GM19025 (cell line): ENCODE data around the gene LRP10.

Experiments
- ATAC-seq: cut with Tn5 transposase; IDR thresholded peaks from one replicate; pipeline ENCODE4 v1.9.1; 2021; ENCODE audit warnings: mild to moderate bottlenecking, low read depth, moderate library complexity; ENCODE audit not compliant: unreplicated experiment

The LRP10 gene

DNA sequence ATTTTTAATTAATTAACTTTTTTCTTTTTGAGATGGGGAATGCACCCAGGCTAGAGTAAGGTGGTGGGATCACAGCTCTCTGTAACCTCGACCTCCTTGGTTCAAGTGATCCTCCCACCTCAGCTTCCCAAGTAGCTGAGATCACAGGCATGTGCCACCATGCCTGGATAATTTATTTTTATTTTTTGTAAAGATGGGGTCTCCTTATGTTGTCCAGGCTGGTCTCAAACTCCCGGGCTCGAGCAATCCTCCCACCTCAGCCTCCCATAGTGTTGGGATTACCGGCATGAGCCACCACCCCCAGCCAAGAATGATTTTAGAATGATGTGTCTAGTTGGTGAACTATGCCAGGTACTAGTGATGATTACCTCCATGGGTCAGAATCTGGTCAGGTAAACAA, 6.6 kb upstream of the LRP10 start:
- no peak for ATAC-seq

DNA sequence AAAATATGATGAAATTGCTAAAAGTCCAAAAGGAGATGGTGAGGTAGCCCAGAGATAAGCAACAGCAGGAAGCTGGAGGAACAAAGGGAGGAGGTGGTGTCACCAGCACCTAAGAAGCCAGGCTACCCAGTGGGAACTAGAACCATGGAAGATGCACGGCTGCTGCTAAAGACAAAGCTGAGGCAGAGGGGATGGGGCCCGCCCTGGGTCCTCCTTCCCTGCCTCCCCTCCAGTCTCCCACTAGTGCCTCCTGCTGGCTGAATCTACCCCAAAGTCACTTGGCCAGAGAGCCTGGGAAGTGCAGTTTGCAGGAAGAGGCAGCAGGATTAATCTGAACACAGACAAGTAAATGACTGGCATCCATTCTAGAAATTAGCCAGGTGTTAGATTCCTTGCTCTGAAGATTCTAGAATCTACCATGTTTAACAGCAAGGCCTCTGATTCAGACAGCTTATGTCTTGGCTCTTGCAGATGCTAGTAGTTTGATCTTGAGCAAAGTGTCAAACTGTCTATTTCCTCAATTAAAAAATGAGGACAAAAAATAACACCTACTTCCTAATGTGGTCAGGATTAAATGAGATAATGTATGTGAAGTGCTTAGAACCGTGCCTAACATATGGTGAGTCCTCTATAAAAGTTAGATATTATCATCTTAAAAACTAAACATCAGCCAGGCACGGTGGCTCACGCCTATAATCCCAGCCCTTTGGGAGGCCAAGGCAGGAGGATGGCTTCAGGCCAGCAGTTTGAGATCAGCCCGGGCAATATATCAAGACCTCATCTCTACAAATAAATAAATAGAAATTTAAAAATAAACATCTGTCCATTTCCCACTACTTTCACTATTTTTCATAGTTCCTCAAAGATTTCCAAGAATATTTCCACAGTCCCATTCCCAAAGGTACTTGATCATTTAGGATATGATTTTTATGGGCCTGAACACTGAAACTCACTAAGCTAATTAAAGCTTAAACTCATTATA, 5.8 kb upstream of the LRP10 start:
- ATAC-seq, result no peak

DNA sequence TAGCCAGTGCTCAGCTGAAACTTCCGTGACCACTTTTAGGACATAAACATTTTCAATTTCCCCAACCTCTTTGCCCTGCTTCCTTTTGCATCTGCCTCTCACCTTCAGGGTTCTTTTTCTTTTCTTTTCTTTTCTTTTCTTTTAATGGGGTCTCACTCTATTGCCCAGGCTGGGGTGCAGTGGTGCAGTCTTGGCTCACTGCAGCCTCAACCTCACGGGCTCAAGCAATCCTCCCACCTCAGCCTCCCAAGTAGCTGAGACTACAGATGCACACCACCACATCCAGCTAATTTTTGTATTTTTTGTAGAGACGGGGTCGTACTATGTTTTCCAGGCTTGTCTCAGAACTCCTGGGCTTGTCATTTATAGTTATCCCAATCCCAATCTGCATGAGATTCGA, 4.7 kb upstream of the LRP10 start:
- ATAC-seq, result no peak

- peak; percentile 27 for ATAC-seq
Observed at GRCh38 chr14:22870811-22871223, 723 bp upstream of the LRP10 start.

- peak; percentile 9 for ATAC-seq
Observed at GRCh38 chr14:22872033-22872832, 693 bp downstream of the LRP10 start.

- no peak for ATAC-seq
Observed at GRCh38 chr14:22872833-22873520, 1.4 kb downstream of the LRP10 start.

GRCh38 chr14:22875003-22875747, 3.6 kb downstream of the LRP10 start:
- no peak for ATAC-seq

- ATAC-seq, result no peak
Observed at GRCh38 chr14:22875748-22876319, 4.3 kb downstream of the LRP10 start.

GRCh38 chr14:22877000-22877501, 5.5 kb downstream of the LRP10 start:
- no peak for ATAC-seq

DNA sequence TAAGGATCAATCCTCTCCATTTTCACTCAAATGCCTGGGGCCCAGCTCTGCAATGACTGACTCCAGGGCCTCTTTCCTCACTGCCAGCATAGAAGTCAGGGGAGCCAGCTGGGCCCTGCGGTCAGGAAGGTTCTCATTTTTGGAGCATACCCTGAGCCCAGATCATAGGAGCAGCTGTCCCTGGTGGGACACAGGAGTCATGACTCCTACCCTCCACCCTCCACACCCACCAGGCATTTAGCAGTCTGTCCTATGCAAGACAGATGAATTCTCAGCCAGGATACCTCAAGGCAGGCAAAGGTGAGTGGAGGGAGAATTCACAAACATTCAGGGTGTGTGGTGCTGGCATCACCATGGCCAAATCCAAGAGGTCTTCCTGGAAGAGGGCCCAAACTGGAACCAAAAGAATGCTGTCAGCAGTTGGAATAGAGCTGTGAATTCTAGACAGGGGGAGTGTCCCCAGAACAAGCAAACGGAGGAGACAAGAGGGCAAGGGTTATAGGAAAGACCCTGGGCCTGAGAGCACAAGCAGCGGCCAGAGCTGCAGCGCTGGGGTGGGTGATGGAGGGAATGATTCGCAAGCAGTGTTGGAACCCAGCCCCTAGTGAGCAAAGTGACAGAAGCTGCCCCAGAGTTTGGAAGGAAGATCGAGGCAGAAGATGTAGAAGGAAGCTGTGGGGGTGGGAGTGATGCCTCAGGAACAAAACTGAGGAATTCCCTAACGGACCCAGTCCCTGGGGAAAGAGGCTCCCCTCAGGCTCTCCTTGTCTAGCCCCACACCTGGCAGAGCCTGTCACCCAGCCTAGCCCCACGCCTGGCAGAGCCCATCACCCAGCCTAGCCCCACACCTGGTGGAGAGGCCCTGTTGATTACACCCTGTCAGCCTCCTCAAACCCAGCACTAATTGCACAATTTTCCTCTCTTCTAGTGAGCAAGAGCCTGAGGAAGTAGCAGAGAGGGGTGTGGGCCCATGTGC, 7.0 kb downstream of the LRP10 start:
- ATAC-seq, result no peak

DNA sequence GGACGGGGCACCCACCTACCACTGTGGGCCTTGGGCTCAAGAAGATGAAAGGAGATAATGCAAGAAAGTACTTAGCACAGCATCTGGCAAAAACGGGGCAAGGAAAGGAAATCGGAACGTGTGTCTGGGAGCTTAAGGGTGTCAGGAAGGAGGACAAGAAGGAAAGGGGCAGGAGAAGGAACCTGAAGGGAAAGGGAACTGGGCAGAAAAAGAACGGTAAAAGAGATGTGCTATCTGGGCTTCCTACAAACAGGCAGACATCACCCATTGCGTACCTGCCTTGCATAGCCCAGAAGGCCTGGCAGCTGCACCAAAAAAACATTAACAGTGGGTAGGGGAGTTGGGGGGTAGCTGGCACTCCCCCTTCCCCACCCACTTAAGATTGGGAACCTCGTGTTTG, 10.5 kb downstream of the LRP10 start:
- no peak for ATAC-seq

DNA sequence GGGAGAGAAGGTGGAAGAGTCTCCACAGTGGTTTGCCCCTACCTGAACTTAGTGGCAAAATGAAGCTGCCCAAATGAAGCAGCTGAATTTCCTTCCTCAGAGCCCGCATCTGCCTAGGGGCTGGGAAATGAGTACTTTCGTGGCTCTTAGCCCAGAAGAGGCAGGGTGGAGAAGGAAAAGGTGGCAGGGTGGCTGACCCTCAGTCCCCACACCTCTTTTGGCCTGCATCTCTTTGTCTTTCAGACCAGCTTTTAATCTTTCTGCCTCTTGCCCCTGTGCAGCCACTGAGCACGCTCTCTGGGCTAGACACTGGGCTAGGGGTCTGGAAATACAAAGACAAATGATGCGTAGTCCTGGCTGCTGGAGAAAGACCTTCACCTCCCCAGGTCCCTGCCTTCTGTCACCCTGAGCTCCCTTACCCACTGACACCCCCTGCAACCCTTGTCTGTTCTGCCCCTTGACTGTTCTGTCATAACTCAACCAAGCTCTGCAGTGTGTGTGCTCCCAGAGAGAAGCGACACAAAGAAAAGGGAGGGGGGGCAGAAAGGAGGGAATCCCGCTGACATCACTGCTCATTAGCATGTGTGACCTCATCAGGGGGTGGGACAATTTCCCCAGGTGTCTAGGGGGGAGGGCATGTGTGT, 11.1 kb downstream of the LRP10 start:
- ATAC-seq, result no peak

DNA sequence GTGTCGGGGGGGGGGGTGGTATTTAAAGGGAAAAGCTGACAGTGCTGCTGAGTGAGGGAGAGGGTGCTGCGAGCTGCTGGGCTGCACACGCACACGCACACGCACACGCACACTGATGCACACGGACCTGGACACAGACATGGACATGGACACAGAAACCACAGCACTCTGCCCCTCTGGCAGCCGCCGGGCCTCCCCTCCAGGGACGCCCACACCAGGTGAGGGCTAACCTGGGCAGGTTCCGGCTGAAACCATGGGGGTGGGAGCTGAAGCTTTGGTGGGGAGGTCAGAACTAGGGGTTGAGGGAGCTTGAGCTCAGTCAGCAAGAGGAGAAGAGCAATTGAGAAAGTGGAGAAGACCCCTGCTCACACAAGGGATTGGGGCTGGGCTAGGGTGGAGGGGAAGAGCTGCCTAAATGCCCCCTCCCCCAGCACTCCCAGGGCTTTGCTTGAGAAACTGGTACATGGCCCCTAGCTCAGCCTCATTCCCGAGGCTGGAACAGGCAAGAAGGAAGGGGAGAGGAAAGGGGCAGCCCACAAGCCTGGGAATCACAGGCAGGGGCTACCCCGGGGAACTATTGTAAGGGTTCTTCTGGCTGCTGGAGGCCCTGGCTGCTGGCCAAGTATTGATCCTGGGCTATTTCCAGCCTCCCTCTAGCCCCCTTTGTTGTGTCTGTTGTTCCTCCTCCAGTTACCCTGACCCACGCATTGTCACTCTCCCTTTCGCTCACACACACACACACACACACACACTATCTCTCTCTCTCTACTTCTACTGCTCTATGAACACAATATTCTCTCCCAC, 11.8 kb downstream of the LRP10 start, which contains the start of gene REM2:
REM2 (plus strand) TSS at position 50 of the 804 bp plus-strand sequence; CDS start at position 116, 66 bp downstream.
- ATAC-seq, result no peak

- no peak for ATAC-seq
Observed at GRCh38 chr14:22884076-22884737, 12.7 kb downstream of the LRP10 start.

DNA sequence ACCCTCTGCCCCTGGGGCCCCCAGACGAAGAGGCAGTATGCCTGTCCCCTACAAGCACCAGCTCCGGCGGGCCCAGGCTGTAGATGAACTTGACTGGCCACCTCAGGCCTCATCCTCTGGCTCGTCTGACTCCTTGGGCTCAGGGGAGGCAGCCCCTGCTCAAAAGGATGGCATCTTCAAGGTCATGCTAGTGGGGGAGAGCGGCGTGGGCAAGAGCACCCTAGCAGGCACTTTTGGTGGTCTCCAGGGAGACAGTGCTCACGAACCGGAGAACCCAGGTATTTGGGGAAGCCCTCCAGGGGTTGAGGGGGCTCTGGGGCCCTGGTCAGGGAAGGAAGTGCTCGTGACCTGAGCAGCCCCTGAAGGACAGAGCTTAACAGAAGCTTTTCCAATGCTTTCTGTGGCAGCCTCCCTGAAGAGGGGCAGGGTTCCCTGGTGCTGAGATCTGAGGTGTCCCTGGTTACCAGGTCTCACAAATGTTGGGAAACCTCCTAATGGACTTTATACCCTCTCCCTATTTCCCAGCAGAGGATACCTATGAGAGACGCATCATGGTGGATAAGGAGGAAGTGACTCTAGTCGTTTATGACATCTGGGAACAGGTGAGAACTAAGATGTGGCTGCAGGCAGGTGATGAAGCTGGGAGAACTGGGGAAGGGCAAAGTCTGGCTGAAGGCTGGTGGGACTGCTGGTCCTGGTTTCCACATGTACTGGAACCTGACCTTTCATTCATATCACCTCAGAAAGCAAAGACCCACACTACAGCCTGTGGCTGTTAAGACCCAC, 13.4 kb downstream of the LRP10 start:
- ATAC-seq, result no peak

- no peak for ATAC-seq
Observed at GRCh38 chr14:22885975-22886374, 14.4 kb downstream of the LRP10 start.
